ENCODE measurements around the gene TCF23. TPM values are rescaled to one million over a fixed set of nuclear protein-coding genes. Genes with fewer than 3 reads are reported as not detected.

TCF23 gene
- total and polyA plus RNA-seq, 7 donors, result 0.05 to 0.63 (median 0.13) TPM; not detected in 3

- DNase-seq (no peak), ATAC-seq (no peak)
- peaks cover 0 to 9% (median 0%) of the 10 kb centered on the region in 3 donors for H3K27me3 ChIP-seq (ENCODE audit: insufficient read depth in 3 of 3, low read length in 2 of 3)
- no peaks in the 10 kb centered on the region for H3K9me3 ChIP-seq
- peak overlapping the region; percentile 80 for H3K27ac ChIP-seq
- WGBS, 3 donors, result 88 to 89% (median 89%) methylated on average over 7 of the region's 7 CpGs
- TF ChIP-seq, protein P1, sequence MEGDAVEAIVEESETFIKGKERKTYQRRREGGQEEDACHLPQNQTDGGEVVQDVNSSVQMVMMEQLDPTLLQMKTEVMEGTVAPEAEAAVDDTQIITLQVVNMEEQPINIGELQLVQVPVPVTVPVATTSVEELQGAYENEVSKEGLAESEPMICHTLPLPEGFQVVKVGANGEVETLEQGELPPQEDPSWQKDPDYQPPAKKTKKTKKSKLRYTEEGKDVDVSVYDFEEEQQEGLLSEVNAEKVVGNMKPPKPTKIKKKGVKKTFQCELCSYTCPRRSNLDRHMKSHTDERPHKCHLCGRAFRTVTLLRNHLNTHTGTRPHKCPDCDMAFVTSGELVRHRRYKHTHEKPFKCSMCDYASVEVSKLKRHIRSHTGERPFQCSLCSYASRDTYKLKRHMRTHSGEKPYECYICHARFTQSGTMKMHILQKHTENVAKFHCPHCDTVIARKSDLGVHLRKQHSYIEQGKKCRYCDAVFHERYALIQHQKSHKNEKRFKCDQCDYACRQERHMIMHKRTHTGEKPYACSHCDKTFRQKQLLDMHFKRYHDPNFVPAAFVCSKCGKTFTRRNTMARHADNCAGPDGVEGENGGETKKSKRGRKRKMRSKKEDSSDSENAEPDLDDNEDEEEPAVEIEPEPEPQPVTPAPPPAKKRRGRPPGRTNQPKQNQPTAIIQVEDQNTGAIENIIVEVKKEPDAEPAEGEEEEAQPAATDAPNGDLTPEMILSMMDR (IDR thresholded peaks at IDR 0.05), result no peak
- peaks cover 12% of the 10 kb centered on the region for H3K4me1 ChIP-seq
- H3K4me3 ChIP-seq, result peak overlapping the region; percentile 74
- H3K36me3 ChIP-seq (ENCODE audit: insufficient read depth in 1 of 2, low read depth in 1 of 2), result no peaks in the 10 kb centered on the region
- intact Hi-C loops (cut with DNase I), result no loop called here
Measured at GRCh38 chr2:27122791-27123190, 26.0 kb upstream of the TCF23 start.

DNA sequence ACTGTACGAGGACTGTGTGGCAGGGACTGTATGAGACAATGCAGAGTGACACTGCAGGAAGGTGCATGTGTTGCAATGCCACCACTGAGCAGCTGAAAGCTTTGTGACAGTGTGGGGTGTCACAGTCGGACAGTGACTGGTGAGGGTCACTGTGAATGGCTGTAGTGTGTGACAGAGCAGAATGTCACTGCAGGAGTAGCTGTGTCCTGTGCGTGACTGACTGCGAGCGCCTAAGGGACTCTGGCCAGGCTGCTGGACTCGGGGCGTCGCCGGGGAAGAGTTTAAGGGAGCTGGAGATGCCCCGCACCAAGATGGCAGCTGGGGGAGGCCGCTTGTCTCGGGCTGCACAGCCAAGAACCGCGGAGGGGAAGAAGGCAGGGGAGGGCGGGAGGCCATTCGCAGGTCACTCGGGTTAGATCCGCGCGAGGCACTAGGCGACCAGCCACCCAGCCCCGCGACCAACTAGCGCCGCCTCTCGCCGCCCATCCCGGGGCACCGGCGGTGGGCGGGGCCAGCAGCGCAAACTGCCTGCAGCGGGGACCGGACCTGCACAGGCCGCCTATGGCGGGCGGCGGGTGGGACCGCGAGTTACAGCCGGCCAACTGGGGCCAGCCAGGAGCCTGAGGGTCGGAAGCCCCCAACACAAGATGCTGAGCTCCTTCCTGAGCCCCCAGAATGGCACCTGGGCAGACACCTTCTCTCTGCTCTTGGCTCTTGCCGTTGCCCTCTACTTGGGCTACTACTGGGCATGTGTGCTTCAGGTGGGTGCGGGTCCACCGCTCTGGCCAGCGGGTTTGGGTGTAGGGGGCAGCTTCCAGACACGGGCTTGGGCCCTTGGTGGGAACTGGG is 25.3 kb upstream of the TCF23 start, which contains the start of gene ABHD1:
Gene ABHD1 (plus strand): TSS at position 514 of the 849 bp plus-strand sequence. CDS start 134 bp downstream, at position 648.
- intact Hi-C loops (cut with DNase I), result no loop called here
- DNase-seq (peak; percentile 74 to 85), ATAC-seq (peak; percentile 74 to 78 (median 75))
- Histone ChIP-seq H3K36me3 (ENCODE audit: insufficient read depth in 1 of 2, low read depth in 1 of 2) (no peaks in the 10 kb centered on the region), H3K27ac (peak within 1 kb of the TSS; percentile 80), H3K4me1 (peaks cover 12% of the 10 kb centered on the region), H3K4me3 (peak within 1 kb of the TSS; percentile 74), H3K27me3 (ENCODE audit: insufficient read depth in 3 of 3, low read length in 2 of 3) (peaks cover 0 to 7% (median 0%) of the 10 kb centered on the region in 3 donors), H3K9me3 (no peaks in the 10 kb centered on the region)
- TF ChIP-seq, protein P1 (IDR thresholded peaks at IDR 0.05), result no peak
- 2 to 9% (median 6%) methylated on average over 32 to 47 of the region's 47 CpGs for WGBS, 3 donors

- no peak for ATAC-seq
- Histone ChIP-seq H3K36me3 (ENCODE audit: insufficient read depth in 1 of 2, low read depth in 1 of 2) (peaks cover 0 to 7% of the 10 kb centered on the region in 2 donors), H3K4me3 (no peak overlapping the region), H3K4me1 (peaks cover 12% of the 10 kb centered on the region), H3K27me3 (ENCODE audit: insufficient read depth in 3 of 3, low read length in 2 of 3) (no peaks in the 10 kb centered on the region), H3K27ac (peak overlapping the region; percentile 80), H3K9me3 (no peaks in the 10 kb centered on the region)
- WGBS, 3 donors, result 77 to 89% (median 78%) methylated on average over 3 of the region's 3 CpGs
- intact Hi-C loops (cut with DNase I), result no loop called here
- TF ChIP-seq, protein P1 (IDR thresholded peaks at IDR 0.05), result no peak
- DNase-seq, result no peak
Measured at GRCh38 chr2:27125104-27125503, 23.7 kb upstream of the TCF23 start.

GRCh38 chr2:27126252-27126710 is 22.5 kb upstream of the TCF23 start:
- DNase-seq (peak; percentile 25 to 64), ATAC-seq (peak; percentile 80 to 87 (median 84))
- Histone ChIP-seq H3K4me1 (peaks cover 12% of the 10 kb centered on the region), H3K4me3 (no peak overlapping the region), H3K9me3 (no peaks in the 10 kb centered on the region), H3K27ac (peak overlapping the region; percentile 80), H3K27me3 (ENCODE audit: insufficient read depth in 3 of 3, low read length in 2 of 3) (no peaks in the 10 kb centered on the region), H3K36me3 (ENCODE audit: insufficient read depth in 1 of 2, low read depth in 1 of 2) (peaks cover 0 to 19% of the 10 kb centered on the region in 2 donors)
- intact Hi-C loops (cut with DNase I), result no loop called here
- TF ChIP-seq, protein P1 (IDR thresholded peaks at IDR 0.05), result no peak
- 18 to 27% (median 21%) methylated on average over 5 of the region's 5 CpGs for WGBS, 3 donors

Data from psoas muscle (tissue), 8 donors.